ENCODE measurements around the gene CALR3.

CALR3 gene

GRCh38 chr19:16435238-16435917 lies 60.6 kb downstream of the CALR3 start:
- Histone ChIP-seq H4K8ac (ENCODE audit: low read depth, low read length) (no peak overlapping the region), H3K4ac (ENCODE audit: low read length) (no peak overlapping the region), H4K91ac (ENCODE audit: low read depth, low read length, poor library complexity) (no peak overlapping the region), H2BK12ac (ENCODE audit: low read length) (no peak overlapping the region), H3K9me3 (replicated peaks in 1 of 2; ENCODE audit: control insufficient read depth in 2 of 2, insufficient read depth in 1 of 2, low read depth in 1 of 2, low read length in 2 of 2) (no peaks in the 10 kb centered on the region), H2AFZ (ENCODE audit: low read length) (no peak overlapping the region), H3K4me1 (ENCODE audit: control insufficient read depth in 2 of 2, insufficient read depth in 1 of 2, low read depth in 1 of 2, low read length in 2 of 2) (no peaks in the 10 kb centered on the region), H3K27me3 (ENCODE audit: control insufficient read depth in 3 of 3, insufficient read depth in 3 of 3, low read depth in 1 of 3, low read length in 3 of 3) (no peaks in the 10 kb centered on the region), H2BK5ac (ENCODE audit: low read length) (no peak overlapping the region), H3K4me2 (ENCODE audit: insufficient read depth, low read length, poor library complexity, severe bottlenecking) (no peak overlapping the region), H3K14ac (ENCODE audit: low read length) (no peak overlapping the region), H3K27ac (replicated peaks; ENCODE audit: low read length) (no peak overlapping the region), H2AK5ac (ENCODE audit: low read depth, low read length) (no peak overlapping the region), H3K36me3 (replicated peaks in 1 of 2; ENCODE audit: control insufficient read depth in 2 of 2, insufficient read depth in 2 of 2, low read length in 2 of 2) (peaks cover 35 to 90% of the 10 kb centered on the region in 2 donors), H2BK120ac (ENCODE audit: low read depth, low read length) (no peak overlapping the region), H3K9ac (ENCODE audit: low read depth, low read length, poor library complexity) (no peak overlapping the region), H3K4me3 (ENCODE audit: low read length in 2 of 2) (no peak overlapping the region), H3K23ac (ENCODE audit: low read depth, low read length, poor library complexity) (no peak overlapping the region), H3K18ac (ENCODE audit: low read length) (no peak overlapping the region), H2BK15ac (ENCODE audit: low read length) (no peak overlapping the region), H3K79me1 (ENCODE audit: low read depth, low read length) (peaks cover 2% of the 10 kb centered on the region)
- no peak for DNase-seq (ENCODE audit: low spot score)
- no CpG with 5 or more reads among the region's 11 CpGs for WGBS, 2 donors (ENCODE audit: extremely low coverage in 2 of 2, insufficient read length in 2 of 2, insufficient replicate concordance in 1 of 2)

GRCh38 chr19:16433986-16434385 lies 62.0 kb downstream of the CALR3 start:
- H3K36me3 ChIP-seq (replicated peaks in 1 of 2; ENCODE audit: control insufficient read depth in 2 of 2, insufficient read depth in 2 of 2, low read length in 2 of 2): peaks cover 43 to 90% of the 10 kb centered on the region in 2 donors

GRCh38 chr19:16429759-16430091 lies 66.2 kb downstream of the CALR3 start:
- Histone ChIP-seq H3K9ac (ENCODE audit: low read depth, low read length, poor library complexity) (peak overlapping the region; percentile 77), H3K18ac (ENCODE audit: low read length) (no peak overlapping the region), H3K27ac (replicated peaks; ENCODE audit: low read length) (no peak overlapping the region), H3K14ac (ENCODE audit: low read length) (no peak overlapping the region), H3K36me3 (replicated peaks in 1 of 2; ENCODE audit: control insufficient read depth in 2 of 2, insufficient read depth in 2 of 2, low read length in 2 of 2) (peaks cover 33 to 89% of the 10 kb centered on the region in 2 donors), H3K79me1 (ENCODE audit: low read depth, low read length) (peaks cover 11% of the 10 kb centered on the region), H3K9me3 (replicated peaks in 1 of 2; ENCODE audit: control insufficient read depth in 2 of 2, insufficient read depth in 1 of 2, low read depth in 1 of 2, low read length in 2 of 2) (no peaks in the 10 kb centered on the region), H3K23ac (ENCODE audit: low read depth, low read length, poor library complexity) (no peak overlapping the region), H4K91ac (ENCODE audit: low read depth, low read length, poor library complexity) (no peak overlapping the region), H2AK5ac (ENCODE audit: low read depth, low read length) (no peak overlapping the region), H3K4me3 (ENCODE audit: low read length in 2 of 2) (no peak overlapping the region), H2BK120ac (ENCODE audit: low read depth, low read length) (no peak overlapping the region), H2AFZ (ENCODE audit: low read length) (no peak overlapping the region), H3K4ac (ENCODE audit: low read length) (no peak overlapping the region), H2BK15ac (ENCODE audit: low read length) (no peak overlapping the region), H2BK5ac (ENCODE audit: low read length) (peak overlapping the region; percentile 39), H3K4me2 (ENCODE audit: insufficient read depth, low read length, poor library complexity, severe bottlenecking) (peak overlapping the region; percentile 11), H4K8ac (ENCODE audit: low read depth, low read length) (peak overlapping the region; percentile 2), H2BK12ac (ENCODE audit: low read length) (no peak overlapping the region), H3K27me3 (ENCODE audit: control insufficient read depth in 3 of 3, insufficient read depth in 3 of 3, low read depth in 1 of 3, low read length in 3 of 3) (no peaks in the 10 kb centered on the region), H3K4me1 (ENCODE audit: control insufficient read depth in 2 of 2, insufficient read depth in 1 of 2, low read depth in 1 of 2, low read length in 2 of 2) (no peaks in the 10 kb centered on the region)
- WGBS, 2 donors (ENCODE audit: extremely low coverage in 2 of 2, insufficient read length in 2 of 2, insufficient replicate concordance in 1 of 2): no CpG with 5 or more reads among the region's 3 CpGs
- no peak for DNase-seq (ENCODE audit: low spot score)

More at GRCh38 chr19:16433986-16434385, 62.0 kb downstream of the CALR3 start:
- Histone ChIP-seq H4K8ac (ENCODE audit: low read depth, low read length) (no peak overlapping the region), H2BK12ac (ENCODE audit: low read length) (no peak overlapping the region), H3K9me3 (replicated peaks in 1 of 2; ENCODE audit: control insufficient read depth in 2 of 2, insufficient read depth in 1 of 2, low read depth in 1 of 2, low read length in 2 of 2) (no peaks in the 10 kb centered on the region), H2BK120ac (ENCODE audit: low read depth, low read length) (no peak overlapping the region), H3K14ac (ENCODE audit: low read length) (no peak overlapping the region), H2AK5ac (ENCODE audit: low read depth, low read length) (no peak overlapping the region), H2BK5ac (ENCODE audit: low read length) (no peak overlapping the region), H2BK15ac (ENCODE audit: low read length) (no peak overlapping the region), H3K18ac (ENCODE audit: low read length) (no peak overlapping the region), H3K27me3 (ENCODE audit: control insufficient read depth in 3 of 3, insufficient read depth in 3 of 3, low read depth in 1 of 3, low read length in 3 of 3) (no peaks in the 10 kb centered on the region), H3K9ac (ENCODE audit: low read depth, low read length, poor library complexity) (no peak overlapping the region), H3K4me3 (ENCODE audit: low read length in 2 of 2) (no peak overlapping the region), H4K91ac (ENCODE audit: low read depth, low read length, poor library complexity) (no peak overlapping the region), H3K4me1 (ENCODE audit: control insufficient read depth in 2 of 2, insufficient read depth in 1 of 2, low read depth in 1 of 2, low read length in 2 of 2) (no peaks in the 10 kb centered on the region), H3K27ac (replicated peaks; ENCODE audit: low read length) (no peak overlapping the region), H3K4me2 (ENCODE audit: insufficient read depth, low read length, poor library complexity, severe bottlenecking) (no peak overlapping the region), H3K4ac (ENCODE audit: low read length) (no peak overlapping the region), H3K23ac (ENCODE audit: low read depth, low read length, poor library complexity) (no peak overlapping the region), H2AFZ (ENCODE audit: low read length) (no peak overlapping the region), H3K79me1 (ENCODE audit: low read depth, low read length) (peaks cover 9% of the 10 kb centered on the region)
- no peak for DNase-seq (ENCODE audit: low spot score)
- no CpG with 5 or more reads among the region's 3 CpGs for WGBS, 2 donors (ENCODE audit: extremely low coverage in 2 of 2, insufficient read length in 2 of 2, insufficient replicate concordance in 1 of 2)

GRCh38 chr19:16429066-16429758 lies 66.8 kb downstream of the CALR3 start:
- Histone ChIP-seq H3K4me3 (ENCODE audit: low read length in 2 of 2) (no peak overlapping the region), H3K9me3 (replicated peaks in 1 of 2; ENCODE audit: control insufficient read depth in 2 of 2, insufficient read depth in 1 of 2, low read depth in 1 of 2, low read length in 2 of 2) (no peaks in the 10 kb centered on the region), H3K23ac (ENCODE audit: low read depth, low read length, poor library complexity) (no peak overlapping the region), H2AK5ac (ENCODE audit: low read depth, low read length) (no peak overlapping the region), H2AFZ (ENCODE audit: low read length) (no peak overlapping the region), H4K91ac (ENCODE audit: low read depth, low read length, poor library complexity) (no peak overlapping the region), H3K4me1 (ENCODE audit: control insufficient read depth in 2 of 2, insufficient read depth in 1 of 2, low read depth in 1 of 2, low read length in 2 of 2) (no peaks in the 10 kb centered on the region), H2BK5ac (ENCODE audit: low read length) (peak overlapping the region; percentile 39), H2BK12ac (ENCODE audit: low read length) (peak overlapping the region; percentile 41), H3K27ac (replicated peaks; ENCODE audit: low read length) (no peak overlapping the region), H3K18ac (ENCODE audit: low read length) (no peak overlapping the region), H3K9ac (ENCODE audit: low read depth, low read length, poor library complexity) (peak overlapping the region; percentile 79), H3K79me1 (ENCODE audit: low read depth, low read length) (peaks cover 11% of the 10 kb centered on the region), H2BK15ac (ENCODE audit: low read length) (no peak overlapping the region), H3K4me2 (ENCODE audit: insufficient read depth, low read length, poor library complexity, severe bottlenecking) (no peak overlapping the region), H3K14ac (ENCODE audit: low read length) (peak overlapping the region; percentile 56), H3K4ac (ENCODE audit: low read length) (no peak overlapping the region), H3K27me3 (ENCODE audit: control insufficient read depth in 3 of 3, insufficient read depth in 3 of 3, low read depth in 1 of 3, low read length in 3 of 3) (no peaks in the 10 kb centered on the region), H3K36me3 (replicated peaks in 1 of 2; ENCODE audit: control insufficient read depth in 2 of 2, insufficient read depth in 2 of 2, low read length in 2 of 2) (peaks cover 31 to 88% of the 10 kb centered on the region in 2 donors), H2BK120ac (ENCODE audit: low read depth, low read length) (no peak overlapping the region), H4K8ac (ENCODE audit: low read depth, low read length) (peak overlapping the region; percentile 52)
- no CpG with 5 or more reads among the region's 13 CpGs for WGBS, 2 donors (ENCODE audit: extremely low coverage in 2 of 2, insufficient read length in 2 of 2, insufficient replicate concordance in 1 of 2)
- DNase-seq (ENCODE audit: low spot score): no peak
